Smooth muscle cell (in vitro differentiated cells): ENCODE results near the gene THAP11. TPM values are rescaled to one million over a fixed set of nuclear protein-coding genes. Genes with fewer than 3 reads are reported as not detected.

Experiments
- DNase-seq: peaks from one replicate; lab custom pipeline; 2025; ENCODE audit not compliant: unreplicated experiment; lab: John Stamatoyannopoulos, UW
- H2AFZ ChIP-seq: fragments of 200-600 bp; sonication (generic); 2 replicates; pipeline ENCODE4 v1.6.0; 2016; ENCODE audit warnings: antibody characterized with exemption, low read depth, mild to moderate bottlenecking
- H3F3A ChIP-seq: fragments of 200-600 bp; sonication (generic); 2 replicates; pipeline ENCODE4 v1.6.0; 2017; ENCODE audit warnings: antibody characterized with exemption, low read depth
- H3K27ac ChIP-seq: fragments of 200-600 bp; sonication (generic); 2 replicates; pipeline ENCODE4 v1.5.1; 2016; ENCODE audit warnings: low read depth, mild to moderate bottlenecking
- H3K27me3 ChIP-seq: fragments of 200-600 bp; sonication (generic); 2 replicates; pipeline ENCODE4 v1.6.1; 2016; ENCODE audit warnings: low read depth, mild to moderate bottlenecking
- H3K36me3 ChIP-seq: fragments of 200-600 bp; sonication (generic); 2 replicates; pipeline ENCODE4 v1.5.1; 2016; ENCODE audit warnings: low read depth
- H3K4me1 ChIP-seq: fragments of 200-600 bp; sonication (generic); 2 replicates; pipeline ENCODE4 v1.5.1; 2016; ENCODE audit warnings: low read depth
- H3K4me2 ChIP-seq: fragments of 200-600 bp; sonication (generic); 2 replicates; pipeline ENCODE4 v1.6.0; 2016; ENCODE audit warnings: mild to moderate bottlenecking
- H3K4me3 ChIP-seq: fragments of 200-600 bp; sonication (generic); 2 replicates; pipeline ENCODE4 v1.5.1; 2016; ENCODE audit warnings: mild to moderate bottlenecking
- H3K79me2 ChIP-seq: fragments of 200-600 bp; sonication (generic); 2 replicates; pipeline ENCODE4 v1.6.0; 2016; ENCODE audit warnings: low read depth, mild to moderate bottlenecking
- H3K9ac ChIP-seq: fragments of 200-600 bp; sonication (generic); 2 replicates; pipeline ENCODE4 v1.6.0; 2016; ENCODE audit warnings: low read depth
- H3K9me3 ChIP-seq: fragments of 200-600 bp; sonication (generic); replicated peaks from 2 replicates; pipeline ENCODE4 v1.5.1; 2016; ENCODE audit warnings: low read depth
- H4K20me1 ChIP-seq: fragments of 200-600 bp; sonication (generic); 2 replicates; pipeline ENCODE4 v1.6.0; 2016; ENCODE audit warnings: low read depth
- WGBS: methylation state at CpG from one replicate; pipeline ENCODE4 v1.1.7; 2016; ENCODE audit warnings: low lambda C conversion rate; 5-methylcytosine and 5-hydroxymethylcytosine counted together
- polyA plus RNA-seq: library from polyadenylated mRNA; unstranded; fragments of >200 nt; fragmentation: Nextera tagmentation; extraction: Ambion mirVana; gene quantifications from 2 replicates; pipeline ENCODE4 v1.2.1, GENCODE V29; 2016
- total RNA-seq: library from RNA; depleted of rRNA; stranded (reverse); fragments of >200 nt; gene quantifications from 2 replicates; pipeline ENCODE4 v1.2.3, GENCODE V29; 2014
- TF ChIP-seq, protein P1 (sequence below): fragments of 200-600 bp; sonication (generic); IDR thresholded peaks from 2 replicates; pipeline ENCODE4 v1.5.1; 2017; ENCODE audit warnings: borderline replicate concordance, mild to moderate bottlenecking, antibody characterized with exemption; ENCODE audit not compliant: insufficient read depth, poor library complexity, severe bottlenecking

Gene THAP11
- total and polyA plus RNA-seq, 2 experiments from 2014 or later, result 23.0 to 38.3 TPM

DNA sequence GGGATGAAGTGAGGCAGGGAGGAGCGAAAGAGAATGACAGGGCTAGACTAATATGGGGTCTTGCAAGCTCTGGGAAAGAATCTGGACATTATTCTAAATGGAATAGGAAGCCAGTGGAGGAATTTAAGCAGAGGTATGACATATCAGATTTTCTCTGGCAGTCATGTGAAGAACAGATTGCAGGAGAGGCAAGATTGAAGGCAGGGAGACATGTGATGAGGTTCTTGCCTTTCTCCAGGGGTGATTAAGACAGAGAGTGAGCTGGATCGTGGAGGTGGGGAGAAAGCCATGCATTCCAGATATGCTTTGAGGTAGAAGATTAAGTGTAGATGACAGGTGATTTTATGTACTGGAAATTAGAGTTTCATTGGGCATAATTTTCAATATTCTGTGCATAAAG is 4.3 kb upstream of the THAP11 start:
- H3K79me2 ChIP-seq, result no peaks in the 10 kb centered on the region
- peaks cover 4% of the 10 kb centered on the region for H3K4me1 ChIP-seq
- TF ChIP-seq, protein P1, sequence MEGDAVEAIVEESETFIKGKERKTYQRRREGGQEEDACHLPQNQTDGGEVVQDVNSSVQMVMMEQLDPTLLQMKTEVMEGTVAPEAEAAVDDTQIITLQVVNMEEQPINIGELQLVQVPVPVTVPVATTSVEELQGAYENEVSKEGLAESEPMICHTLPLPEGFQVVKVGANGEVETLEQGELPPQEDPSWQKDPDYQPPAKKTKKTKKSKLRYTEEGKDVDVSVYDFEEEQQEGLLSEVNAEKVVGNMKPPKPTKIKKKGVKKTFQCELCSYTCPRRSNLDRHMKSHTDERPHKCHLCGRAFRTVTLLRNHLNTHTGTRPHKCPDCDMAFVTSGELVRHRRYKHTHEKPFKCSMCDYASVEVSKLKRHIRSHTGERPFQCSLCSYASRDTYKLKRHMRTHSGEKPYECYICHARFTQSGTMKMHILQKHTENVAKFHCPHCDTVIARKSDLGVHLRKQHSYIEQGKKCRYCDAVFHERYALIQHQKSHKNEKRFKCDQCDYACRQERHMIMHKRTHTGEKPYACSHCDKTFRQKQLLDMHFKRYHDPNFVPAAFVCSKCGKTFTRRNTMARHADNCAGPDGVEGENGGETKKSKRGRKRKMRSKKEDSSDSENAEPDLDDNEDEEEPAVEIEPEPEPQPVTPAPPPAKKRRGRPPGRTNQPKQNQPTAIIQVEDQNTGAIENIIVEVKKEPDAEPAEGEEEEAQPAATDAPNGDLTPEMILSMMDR, result no peak
- H2AFZ ChIP-seq, result no peak overlapping the region
- H3K36me3 ChIP-seq, result no peaks in the 10 kb centered on the region
- H4K20me1 ChIP-seq, result peaks cover 1% of the 10 kb centered on the region
- peaks cover 6% of the 10 kb centered on the region for H3F3A ChIP-seq
- no peaks in the 10 kb centered on the region for H3K27me3 ChIP-seq
- H3K4me2 ChIP-seq, result no peak overlapping the region
- DNase-seq, result no peak
- no peak overlapping the region for H3K4me3 ChIP-seq
- H3K9me3 ChIP-seq, result no peaks in the 10 kb centered on the region
- no peak overlapping the region for H3K9ac ChIP-seq
- WGBS, result 96% methylated on average over 2 of the region's 2 CpGs
- H3K27ac ChIP-seq, result no peak overlapping the region

DNA sequence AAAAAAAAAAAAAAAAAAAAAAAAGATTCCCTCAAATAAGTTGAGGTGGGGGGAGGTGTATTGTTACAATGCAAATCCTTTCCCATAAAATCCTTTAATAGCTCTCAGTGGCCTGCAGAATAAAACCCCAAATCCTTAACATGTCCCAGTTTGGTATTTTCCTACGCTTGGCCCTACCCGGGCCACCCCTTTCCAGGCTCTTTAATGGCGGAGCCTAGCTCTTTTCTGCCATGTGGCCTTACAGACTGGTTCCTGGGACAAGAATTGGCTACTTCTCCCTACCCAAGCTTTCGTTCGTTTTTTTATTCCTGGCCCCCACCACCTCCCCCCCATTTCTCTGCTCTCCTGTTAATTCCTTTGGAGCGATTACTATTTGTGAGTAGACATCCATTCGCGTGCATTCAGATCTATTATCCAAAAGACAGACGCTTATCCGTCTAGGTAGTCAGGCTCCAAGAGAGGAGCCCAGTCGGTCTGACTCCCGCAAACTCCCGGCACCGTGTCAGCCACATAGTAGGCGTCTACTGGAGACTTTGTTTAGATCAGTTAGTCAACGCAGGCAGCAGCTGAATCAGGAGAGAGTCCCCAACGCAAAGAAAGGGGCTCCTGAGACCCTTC is 813 bp upstream of the THAP11 start:
- Histone ChIP-seq H3K4me1 (peaks cover 35% of the 10 kb centered on the region), H4K20me1 (peaks cover 17% of the 10 kb centered on the region), H3K27me3 (no peaks in the 10 kb centered on the region), H3K79me2 (peaks cover 30% of the 10 kb centered on the region), H3K9ac (peak overlapping the region; percentile 2), H3K4me3 (peak overlapping the region; percentile 85), H3F3A (peaks cover 28% of the 10 kb centered on the region), H3K9me3 (no peaks in the 10 kb centered on the region), H3K4me2 (peak overlapping the region; percentile 94), H3K36me3 (no peaks in the 10 kb centered on the region), H2AFZ (peak overlapping the region; percentile 95), H3K27ac (peak overlapping the region; percentile 98)
- TF ChIP-seq, protein P1, result no peak
- DNase-seq, result no peak
- 55% methylated on average over 17 of the region's 17 CpGs for WGBS

DNA sequence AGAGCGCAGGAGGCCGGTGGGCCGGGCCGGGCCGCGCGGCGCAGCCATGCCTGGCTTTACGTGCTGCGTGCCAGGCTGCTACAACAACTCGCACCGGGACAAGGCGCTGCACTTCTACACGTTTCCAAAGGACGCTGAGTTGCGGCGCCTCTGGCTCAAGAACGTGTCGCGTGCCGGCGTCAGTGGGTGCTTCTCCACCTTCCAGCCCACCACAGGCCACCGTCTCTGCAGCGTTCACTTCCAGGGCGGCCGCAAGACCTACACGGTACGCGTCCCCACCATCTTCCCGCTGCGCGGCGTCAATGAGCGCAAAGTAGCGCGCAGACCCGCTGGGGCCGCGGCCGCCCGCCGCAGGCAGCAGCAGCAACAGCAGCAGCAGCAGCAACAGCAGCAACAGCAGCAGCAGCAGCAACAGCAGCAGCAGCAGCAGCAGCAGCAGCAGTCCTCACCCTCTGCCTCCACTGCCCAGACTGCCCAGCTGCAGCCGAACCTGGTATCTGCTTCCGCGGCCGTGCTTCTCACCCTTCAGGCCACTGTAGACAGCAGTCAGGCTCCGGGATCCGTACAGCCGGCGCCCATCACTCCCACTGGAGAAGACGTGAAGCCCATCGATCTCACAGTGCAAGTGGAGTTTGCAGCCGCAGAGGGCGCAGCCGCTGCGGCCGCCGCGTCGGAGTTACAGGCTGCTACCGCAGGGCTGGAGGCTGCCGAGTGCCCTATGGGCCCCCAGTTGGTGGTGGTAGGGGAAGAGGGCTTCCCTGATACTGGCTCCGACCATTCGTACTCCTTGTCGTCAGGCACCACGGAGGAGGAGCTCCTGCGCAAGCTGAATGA is 606 bp downstream of the THAP11 start:
- peak overlapping the region; percentile 85 for H3K4me3 ChIP-seq
- H2AFZ ChIP-seq, result peak overlapping the region; percentile 55
- H3K9me3 ChIP-seq, result no peaks in the 10 kb centered on the region
- no peaks in the 10 kb centered on the region for H3K36me3 ChIP-seq
- no peaks in the 10 kb centered on the region for H3K27me3 ChIP-seq
- TF ChIP-seq, protein P1, result peak; percentile 13
- H3K4me1 ChIP-seq, result peaks cover 35% of the 10 kb centered on the region
- H3K79me2 ChIP-seq, result peaks cover 37% of the 10 kb centered on the region
- peak overlapping the region; percentile 98 for H3K27ac ChIP-seq
- H3K9ac ChIP-seq, result peak overlapping the region; percentile 41
- peak; percentile 44 for DNase-seq
- peaks cover 30% of the 10 kb centered on the region for H3F3A ChIP-seq
- peak overlapping the region; percentile 94 for H3K4me2 ChIP-seq
- peaks cover 17% of the 10 kb centered on the region for H4K20me1 ChIP-seq
- WGBS, result 2% methylated on average over 61 of the region's 67 CpGs
